Activated T-cell treated with anti-CD3 and anti-CD28 coated beads, Interleukin-2, amount 50 U/mL, for 24 hours (primary cell): ENCODE data around the gene AIRE.
"Not testable (repeated sequence)": the region's sequence is repeated elsewhere in the genome, so short reads cannot be mapped to it uniquely, and the experiment has no call there.

Experiments used
- DNase-seq: peaks from one replicate; pipeline ENCODE4 v3.0.0-alpha.2; 2020
- H3K27ac Mint-ChIP-seq: 2 replicates; pipeline ENCODE4 v1.8.0; 2020; ENCODE audit warnings: mild to moderate bottlenecking, mixed read lengths
- H3K27me3 Mint-ChIP-seq: 2 replicates; pipeline ENCODE4 v1.8.0; 2020; ENCODE audit warnings: mixed read lengths
- H3K36me3 Mint-ChIP-seq: 2 replicates; pipeline ENCODE4 v1.8.0; 2020; ENCODE audit warnings: low read depth, mixed read lengths
- H3K4me1 Mint-ChIP-seq: 2 replicates; pipeline ENCODE4 v1.8.0; 2020; ENCODE audit warnings: low read depth, mixed read lengths
- H3K4me3 Mint-ChIP-seq: 2 replicates; pipeline ENCODE4 v1.8.0; 2020; ENCODE audit warnings: mild to moderate bottlenecking, moderate library complexity, mixed read lengths
- H3K9me3 Mint-ChIP-seq: 2 replicates; pipeline ENCODE4 v1.8.0; 2020; ENCODE audit warnings: mixed read lengths

The AIRE gene

GRCh38 chr21:44337941-44338895, 52.5 kb downstream of the AIRE start:
- Mint-ChIP-seq H3K4me1 (peaks cover 26% of the 10 kb centered on the region), H3K27ac (peak overlapping the region; percentile 79), H3K27me3 (no peaks in the 10 kb centered on the region), H3K9me3 (no peaks in the 10 kb centered on the region), H3K36me3 (peaks cover 27% of the 10 kb centered on the region), H3K4me3 (peak overlapping the region; percentile 58)
- DNase-seq: peak; percentile 67

- Mint-ChIP-seq H3K27me3 (no peaks in the 10 kb centered on the region), H3K27ac (peak within 1 kb of the TSS; percentile 97), H3K36me3 (peaks cover 27% of the 10 kb centered on the region), H3K4me3 (peak within 1 kb of the TSS; percentile 94), H3K4me1 (peaks cover 26% of the 10 kb centered on the region), H3K9me3 (no peaks in the 10 kb centered on the region)
- peak; percentile 98 for DNase-seq
Observed at GRCh38 chr21:44338971-44339910, 53.6 kb downstream of the AIRE start, which contains the start of gene CFAP410. CFAP410 (minus strand) TSS chr21:44339390; CDS start chr21:44339194, 196 bp downstream.

DNA sequence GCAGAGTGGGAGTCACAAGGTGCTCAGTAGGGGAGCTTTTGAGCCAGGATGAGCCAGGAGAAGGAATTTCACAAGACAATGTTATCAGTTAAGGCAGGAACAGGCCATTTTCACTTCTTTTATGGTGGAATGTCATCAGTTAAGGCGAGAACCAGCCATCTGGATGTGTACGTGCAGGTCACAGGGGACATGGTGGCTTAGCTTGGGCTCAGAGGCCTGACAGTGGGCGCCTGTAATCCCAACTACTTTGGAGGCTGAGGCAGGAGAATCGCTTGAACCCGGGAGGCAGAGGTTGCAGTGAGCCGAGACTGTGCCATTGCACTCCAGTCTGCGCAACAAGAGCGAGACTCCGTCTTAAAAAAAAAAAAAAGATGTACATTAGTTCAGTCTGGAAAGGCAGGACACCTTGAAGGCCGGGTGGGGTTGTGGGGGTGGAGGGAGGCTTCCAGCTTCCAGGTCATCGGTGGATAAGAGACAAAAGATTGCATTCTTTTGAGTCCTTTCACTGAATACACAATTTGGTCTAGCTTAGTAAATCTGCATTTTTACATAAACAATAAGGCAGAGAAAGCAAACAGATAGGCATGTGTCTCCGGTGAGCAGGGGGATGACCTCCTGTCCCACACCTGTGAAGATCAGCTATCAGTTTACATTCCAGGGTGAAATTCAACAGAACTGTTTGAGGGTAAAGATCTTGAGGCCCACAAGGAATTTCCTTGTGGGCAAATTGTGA, 56.2 kb downstream of the AIRE start:
- peaks cover 26% of the 10 kb centered on the region for H3K4me1 Mint-ChIP-seq
- peaks cover 12% of the 10 kb centered on the region for H3K36me3 Mint-ChIP-seq
- DNase-seq, H3K27me3 Mint-ChIP-seq, H3K9me3 Mint-ChIP-seq, H3K27ac Mint-ChIP-seq, H3K4me3 Mint-ChIP-seq: not testable (repeated sequence)

GRCh38 chr21:44342981-44343380, 57.3 kb downstream of the AIRE start:
- H3K27me3 Mint-ChIP-seq, H3K27ac Mint-ChIP-seq, H3K4me3 Mint-ChIP-seq, H3K36me3 Mint-ChIP-seq, DNase-seq, H3K9me3 Mint-ChIP-seq: not testable (repeated sequence)
- peaks cover 20% of the 10 kb centered on the region for H3K4me1 Mint-ChIP-seq

DNA sequence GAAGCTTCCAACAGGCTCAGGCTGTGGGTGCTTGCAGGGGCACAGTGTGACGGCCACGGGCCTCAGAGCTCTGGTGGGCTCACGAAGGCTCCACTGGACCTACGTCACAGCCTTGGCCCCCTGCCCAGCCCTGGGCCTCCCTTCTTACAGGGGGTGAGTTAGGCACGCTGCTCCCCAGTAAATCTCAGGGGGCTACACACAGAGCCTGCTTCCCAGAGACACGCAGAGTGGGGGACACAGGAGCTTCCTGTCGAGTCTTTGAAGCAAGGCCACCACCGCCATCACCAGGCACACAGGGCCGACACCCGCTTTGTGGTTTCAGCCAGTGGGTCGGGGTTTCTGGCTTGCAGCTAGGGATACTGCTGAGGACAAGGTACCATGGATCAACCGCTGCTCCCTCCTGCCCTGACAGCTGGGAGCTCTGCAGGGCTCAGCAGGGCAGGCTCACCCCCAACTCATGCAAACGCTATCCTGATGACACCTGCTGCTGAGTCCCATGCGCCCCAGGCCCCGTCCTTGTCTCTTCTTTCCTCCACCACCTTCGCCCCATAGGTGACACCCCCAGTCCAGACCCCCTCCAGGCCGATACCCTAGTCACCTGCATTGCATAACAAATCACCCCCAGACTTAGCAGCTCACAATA, 59.0 kb downstream of the AIRE start:
- H3K27me3 Mint-ChIP-seq: peaks cover 7% of the 10 kb centered on the region
- H3K9me3 Mint-ChIP-seq: no peaks in the 10 kb centered on the region
- DNase-seq: no peak
- peaks cover 1% of the 10 kb centered on the region for H3K36me3 Mint-ChIP-seq
- peaks cover 14% of the 10 kb centered on the region for H3K4me1 Mint-ChIP-seq
- H3K27ac Mint-ChIP-seq: no peak overlapping the region
- H3K4me3 Mint-ChIP-seq: no peak overlapping the region

- H3K27ac Mint-ChIP-seq: no peak overlapping the region
- no peaks in the 10 kb centered on the region for H3K9me3 Mint-ChIP-seq
- no peaks in the 10 kb centered on the region for H3K36me3 Mint-ChIP-seq
- H3K4me3 Mint-ChIP-seq: no peak overlapping the region
- H3K27me3 Mint-ChIP-seq: peaks cover 7% of the 10 kb centered on the region
- H3K4me1 Mint-ChIP-seq: peaks cover 6% of the 10 kb centered on the region
- DNase-seq: no peak
Observed at GRCh38 chr21:44345495-44345894, 59.8 kb downstream of the AIRE start.

DNA sequence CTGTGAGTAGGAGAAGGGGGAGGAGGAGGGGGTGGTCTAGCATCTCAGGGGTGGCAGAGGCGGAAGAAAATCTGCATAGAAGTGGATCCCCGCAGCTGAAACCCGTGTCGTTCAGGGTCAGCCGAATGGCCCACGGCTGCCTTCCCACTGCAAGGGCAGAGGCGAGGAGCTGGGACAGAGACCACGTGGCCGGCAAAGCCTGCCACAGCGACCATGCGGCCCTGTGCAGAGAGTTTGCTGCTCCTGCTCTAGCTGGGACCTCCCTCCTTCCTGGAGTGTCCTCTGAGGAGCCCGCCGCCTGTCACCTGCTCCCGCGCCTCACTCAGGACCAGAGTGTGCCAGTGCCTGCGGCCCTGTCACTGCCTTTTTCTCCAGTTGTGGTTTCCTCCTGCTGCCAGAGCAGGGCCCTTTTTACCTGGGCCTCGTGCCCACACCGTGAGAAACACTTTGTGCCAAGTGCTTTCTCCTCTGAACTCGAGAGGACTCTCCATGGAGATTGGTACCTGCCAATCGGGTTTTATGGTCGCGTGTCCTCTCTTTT, 62.3 kb downstream of the AIRE start:
- DNase-seq: no peak
- H3K4me3 Mint-ChIP-seq: no peak overlapping the region

More for the DNA sequence above, 62.3 kb downstream of the AIRE start:
- H3K27ac Mint-ChIP-seq: no peak overlapping the region
- H3K9me3 Mint-ChIP-seq: no peaks in the 10 kb centered on the region
- peaks cover 15% of the 10 kb centered on the region for H3K27me3 Mint-ChIP-seq
- no peaks in the 10 kb centered on the region for H3K36me3 Mint-ChIP-seq
- H3K4me1 Mint-ChIP-seq: peaks cover 17% of the 10 kb centered on the region
